Measurements from ENCODE around the gene SPATA6L. TPM values are rescaled to one million over a fixed set of nuclear protein-coding genes. Genes with fewer than 3 reads are reported as not detected.

The SPATA6L gene
- total and polyA plus RNA-seq, 10 of the 15 experiments (the other 5 are each of a cell fraction or from before 2014, with no cell fraction given), result 0.37 to 1.6 (median 0.91) TPM

DNA sequence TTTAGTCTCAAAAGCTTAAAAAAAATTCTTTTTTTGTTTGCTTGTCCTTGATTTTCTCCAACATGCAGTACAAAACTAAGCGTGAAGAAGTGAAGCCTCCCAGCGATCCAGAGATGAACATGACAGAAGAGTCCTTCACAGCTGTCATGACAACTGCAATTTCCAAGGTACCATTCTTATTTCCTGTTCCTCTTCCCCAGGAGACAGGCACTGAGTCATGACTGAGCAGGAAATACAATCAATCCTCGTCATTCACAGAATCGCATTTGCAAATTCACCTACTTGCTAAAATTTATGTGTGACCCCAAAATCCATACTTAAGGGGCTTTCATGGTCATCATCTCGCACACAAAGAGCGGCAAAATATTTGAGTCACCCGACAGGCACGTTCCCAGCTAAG lies 98.7 kb downstream of the SPATA6L start:
- FAIRE-seq, result no peak
- no peak for DNase-seq (ENCODE audit: low read depth, low spot score)
- intact Hi-C loops (cut with micrococcal nuclease; ENCODE audit: unreplicated experiment) (no loop called here), in situ Hi-C loops (cut with MboI) (no loop called here)
- H3K36me3 ChIP-seq (ENCODE audit: control insufficient read depth in 2 of 2, insufficient read depth in 2 of 2, low read length in 1 of 2), result peaks cover 2 to 13% of the 10 kb centered on the region in 2 experiments; a peak in 2 of 4 replicates
- H3K4me3 ChIP-seq, result no peak overlapping the region
- 82% methylated on average over 8 of the region's 8 CpGs for WGBS (ENCODE audit: insufficient coverage, insufficient replicate concordance, low lambda C conversion rate, missing lambda C conversion rate)
- no peak for ATAC-seq
- no TSS peak for BruUV-seq (replicated peaks)
- no peak overlapping the region for H2AFZ ChIP-seq (ENCODE audit: control insufficient read depth, low read depth, low read length)
- H3K9me3 ChIP-seq (replicated peaks; ENCODE audit: control insufficient read depth, insufficient read depth, low read length), result no peaks in the 10 kb centered on the region
- H3K4me2 ChIP-seq (ENCODE audit: control insufficient read depth, insufficient read depth), result no peak overlapping the region
- H3K4me1 ChIP-seq (ENCODE audit: control insufficient read depth, insufficient read depth, low read length), result no peaks in the 10 kb centered on the region
- RAD21 ChIA-PET (ENCODE audit: unreplicated experiment), result no interaction called here
- no peaks in the 10 kb centered on the region for H4K20me1 ChIP-seq (ENCODE audit: control insufficient read depth, insufficient read depth)
- no peaks in the 10 kb centered on the region for H3K27me3 ChIP-seq (replicated peaks in 1 of 2; ENCODE audit: control insufficient read depth in 2 of 2, insufficient read depth in 2 of 2, low read length in 1 of 2)
- SMC1A ChIA-PET (ENCODE audit: uncharacterized antibody, unreplicated experiment), result no interaction called here
- CTCF ChIA-PET, result no interaction called here
- no peak overlapping the region for H3K27ac ChIP-seq (ENCODE audit: control insufficient read depth, insufficient read depth)
- POLR2A ChIA-PET, result no interaction called here
- H3K79me2 ChIP-seq (ENCODE audit: control insufficient read depth, insufficient read depth, low read length), result no peaks in the 10 kb centered on the region
- TF ChIP-seq ETV6 (conservative IDR thresholded peaks at IDR 0.05 in 1 of 2, IDR thresholded peaks at IDR 0.05 in 1 of 2; ENCODE audit: borderline replicate concordance in 1 of 2, low read depth in 1 of 2) (no peak), CREB1 (IDR thresholded peaks at IDR 0.05; ENCODE audit: low read depth) (no peak), SPI1 (IDR thresholded peaks at IDR 0.05; ENCODE audit: borderline replicate concordance, insufficient read depth, low read depth, low read length) (no peak), MXI1 (IDR thresholded peaks at IDR 0.05; ENCODE audit: low read depth, low read length) (no peak), MEF2B (IDR thresholded peaks at IDR 0.05; ENCODE audit: partially characterized antibody, poor library complexity, severe bottlenecking) (no peak), RB1 (IDR thresholded peaks at IDR 0.05; ENCODE audit: borderline replicate concordance) (no peak), RUNX3 (IDR thresholded peaks at IDR 0.05; ENCODE audit: low read length) (no peak), TBL1XR1 (IDR thresholded peaks at IDR 0.05; ENCODE audit: low read depth, low read length) (no peak), EP300 (IDR thresholded peaks at IDR 0.05; ENCODE audit: borderline replicate concordance in 1 of 2, control insufficient read depth in 1 of 2, low read depth in 2 of 2, low read length in 2 of 2) (no peak), KAT2A (conservative IDR thresholded peaks at IDR 0.05; ENCODE audit: control insufficient read depth, low read depth, low read length) (no peak), CREM (IDR thresholded peaks at IDR 0.05; ENCODE audit: low read depth) (no peak)
- TF ChIP-seq, protein P1, sequence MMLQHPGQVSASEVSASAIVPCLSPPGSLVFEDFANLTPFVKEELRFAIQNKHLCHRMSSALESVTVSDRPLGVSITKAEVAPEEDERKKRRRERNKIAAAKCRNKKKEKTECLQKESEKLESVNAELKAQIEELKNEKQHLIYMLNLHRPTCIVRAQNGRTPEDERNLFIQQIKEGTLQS (IDR thresholded peaks at IDR 0.05; ENCODE audit: borderline replicate concordance, extremely low read depth, low read depth, low read length), result no peak
- no peak overlapping the region for H3K9ac ChIP-seq (ENCODE audit: control insufficient read depth, insufficient read depth, low read length)

All from GM12878 (cell line).